ENCODE results near the gene RBM39. TPM values are rescaled to one million over a fixed set of nuclear protein-coding genes. Genes with fewer than 3 reads are reported as not detected.

RBM39 gene
- total and polyA plus RNA-seq, 2 of the 8 experiments (the other 6 are each of a cell fraction or from before 2014, with no cell fraction given) = 78.0 to 219 TPM

DNA sequence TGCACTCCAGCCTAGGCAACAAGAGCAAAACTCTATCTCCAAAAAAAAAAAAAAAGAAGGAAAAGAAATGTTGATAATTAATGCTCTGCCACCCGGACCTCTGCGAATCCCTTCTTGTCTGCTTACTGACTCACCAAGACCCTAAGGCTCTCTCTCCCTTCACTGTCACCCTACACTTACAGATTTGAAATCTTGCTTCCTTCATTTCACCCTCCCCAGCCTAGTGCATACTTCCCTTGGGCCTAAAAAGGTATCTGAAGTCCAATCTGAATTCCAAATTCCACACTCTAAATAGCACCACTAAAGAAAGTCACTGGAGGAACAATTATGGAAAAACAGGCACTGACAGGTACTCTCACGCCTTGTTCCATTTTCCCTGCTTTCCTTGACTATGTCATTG is 20.4 kb upstream of the RBM39 start:
- DNase-seq (ENCODE audit: low read depth in 1 of 2, low spot score in 2 of 2) (no peak), FAIRE-seq (no peak)
- Histone ChIP-seq H3K4me2 (ENCODE audit: insufficient read depth in 1 of 2, low read depth in 2 of 2, low read length in 2 of 2) (no peak overlapping the region), H3K56ac (replicated peaks; ENCODE audit: insufficient read length, low read depth, low read length) (no peak overlapping the region), H3K27ac (ENCODE audit: low read depth, low read length) (no peak overlapping the region), H3K4me3 (ENCODE audit: extremely low read depth in 1 of 4, insufficient read depth in 2 of 4, low read depth in 3 of 4, low read length in 4 of 4) (no peak overlapping the region), H3K23me2 (ENCODE audit: low read depth, low read length) (no peaks in the 10 kb centered on the region), H3K79me2 (ENCODE audit: control insufficient read depth in 1 of 2, insufficient read depth in 2 of 2, low read length in 2 of 2) (no peaks in the 10 kb centered on the region), H2BK20ac (ENCODE audit: low read length) (no peak overlapping the region), H2AFZ (ENCODE audit: low read length) (no peak overlapping the region), H3K36me3 (ENCODE audit: control insufficient read depth in 2 of 4, insufficient read depth in 4 of 4, low read length in 3 of 4) (no peaks in the 10 kb centered on the region), H3K4ac (replicated peaks; ENCODE audit: insufficient read length, low read depth, low read length) (no peak overlapping the region), H3K14ac (ENCODE audit: insufficient read length) (no peak overlapping the region), H2BK12ac (ENCODE audit: low read depth, low read length) (no peak overlapping the region), H3K9me3 (ENCODE audit: insufficient read depth in 2 of 2, low read depth in 1 of 2, low read length in 1 of 2) (no peaks in the 10 kb centered on the region), H4K91ac (replicated peaks; ENCODE audit: insufficient read length, low read length) (no peak overlapping the region), H3K23ac (ENCODE audit: insufficient read length) (no peak overlapping the region), H4K20me1 (replicated peaks in 1 of 2; ENCODE audit: control insufficient read depth in 1 of 2, insufficient read depth in 2 of 2, low read length in 2 of 2) (no peaks in the 10 kb centered on the region), H4K8ac (ENCODE audit: extremely low read depth, insufficient read depth, low read length) (no peak overlapping the region), H3K4me1 (replicated peaks in 1 of 4; ENCODE audit: control insufficient read depth in 3 of 4, insufficient read depth in 4 of 4, low read length in 3 of 4) (no peaks in the 10 kb centered on the region), H2BK120ac (replicated peaks; ENCODE audit: low read depth, low read length) (no peak overlapping the region), H3K27me3 (replicated peaks in 1 of 4; ENCODE audit: control insufficient read depth in 3 of 4, extremely low read depth in 1 of 4, insufficient read depth in 3 of 4, low read length in 3 of 4) (no peaks in the 10 kb centered on the region), H2BK15ac (ENCODE audit: low read length) (no peak overlapping the region), H2BK5ac (ENCODE audit: low read depth, low read length) (no peak overlapping the region), H3K79me1 (ENCODE audit: low read depth, low read length) (no peaks in the 10 kb centered on the region), H4K5ac (ENCODE audit: insufficient read length, low read depth, low read length) (no peak overlapping the region), H3K9ac (replicated peaks in 1 of 4; ENCODE audit: extremely low read depth in 1 of 4, low read depth in 3 of 4, low read length in 3 of 4) (no peak overlapping the region), H2AK5ac (ENCODE audit: low read depth, low read length) (no peak overlapping the region), H3K18ac (ENCODE audit: extremely low read depth, low read length) (no peak overlapping the region)
- ChIA-PET CTCF (ENCODE audit: partially characterized antibody) (no interaction called here), POLR2A (ENCODE audit: partially characterized antibody) (interaction anchor here (0.9 to 2.3 kb wide), 4 partner anchors 12 to 103 kb away, joined by 3 to 19 read pairs (median 4); partner anchors contain the start of gene RBM39)
- WGBS, 2 experiments (ENCODE audit: extremely low coverage in 1 of 2, insufficient coverage in 1 of 2, insufficient read length in 1 of 2, insufficient replicate concordance in 2 of 2, low coverage in 1 of 2, low lambda C conversion rate in 2 of 2, missing lambda C conversion rate in 1 of 2) = 97% methylated on average over 3 of the region's 3 CpGs; no CpG with 5 or more reads in 1 of the 2 experiments
- TF ChIP-seq BACH1 (IDR thresholded peaks at IDR 0.05; ENCODE audit: low read length) (no peak), RNF2 (IDR thresholded peaks at IDR 0.05; ENCODE audit: borderline replicate concordance, low read depth, low read length, missing control alignments, poor library complexity, severe bottlenecking) (no peak), POLR2A (IDR thresholded peaks at IDR 0.05; ENCODE audit: control extremely low read depth in 1 of 2, low read depth in 2 of 2, low read length in 2 of 2) (no peak), HDAC2 (IDR thresholded peaks at IDR 0.05; ENCODE audit: borderline replicate concordance in 1 of 2, low read depth in 2 of 2, low read length in 2 of 2) (no peak), ASH2L (IDR thresholded peaks at IDR 0.05; ENCODE audit: low read length) (no peak), SIRT6 (IDR thresholded peaks at IDR 0.05; ENCODE audit: low read length) (no peak), SAP30 (IDR thresholded peaks at IDR 0.05; ENCODE audit: insufficient read depth, insufficient replicate concordance, low read length) (no peak), BCL11A (IDR thresholded peaks at IDR 0.05; ENCODE audit: low read depth in 2 of 2, low read length in 2 of 2) (no peak), SRF (IDR thresholded peaks at IDR 0.05; ENCODE audit: low read depth, low read length) (no peak), CHD2 (IDR thresholded peaks at IDR 0.05; ENCODE audit: low read length) (no peak), FOSL1 (IDR thresholded peaks at IDR 0.05; ENCODE audit: insufficient read depth, low read depth, low read length) (no peak), NANOG (IDR thresholded peaks at IDR 0.05; ENCODE audit: insufficient read depth, low read depth, low read length, poor library complexity, severe bottlenecking) (no peak), KDM1A (IDR thresholded peaks at IDR 0.05; ENCODE audit: borderline replicate concordance, low read length) (no peak), BRCA1 (IDR thresholded peaks at IDR 0.05; ENCODE audit: low read depth, low read length) (no peak), CEBPB (IDR thresholded peaks at IDR 0.05; ENCODE audit: low read depth, low read length) (no peak), CREB1 (IDR thresholded peaks at IDR 0.05) (no peak)
